Measurements from ENCODE around the gene ADAMTS17.

- TF ChIP-seq CTCF (IDR thresholded peaks at IDR 0.05) = no peak
- TF ChIP-seq POLR2A (IDR thresholded peaks at IDR 0.05) = no peak
These were observed 92.5 kb downstream of the ADAMTS17 start for GRCh38 chr15:100249096-100249815.

All from heart left ventricle (tissue), 13 donors.